ENCODE data around the gene PLCB1. TPM values are rescaled to one million over a fixed set of nuclear protein-coding genes. Genes with fewer than 3 reads are reported as not detected.

Gene PLCB1
- polyA plus RNA-seq, 3 donors from 2014 or later: 11.0 to 20.4 (median 12.6) TPM

DNA sequence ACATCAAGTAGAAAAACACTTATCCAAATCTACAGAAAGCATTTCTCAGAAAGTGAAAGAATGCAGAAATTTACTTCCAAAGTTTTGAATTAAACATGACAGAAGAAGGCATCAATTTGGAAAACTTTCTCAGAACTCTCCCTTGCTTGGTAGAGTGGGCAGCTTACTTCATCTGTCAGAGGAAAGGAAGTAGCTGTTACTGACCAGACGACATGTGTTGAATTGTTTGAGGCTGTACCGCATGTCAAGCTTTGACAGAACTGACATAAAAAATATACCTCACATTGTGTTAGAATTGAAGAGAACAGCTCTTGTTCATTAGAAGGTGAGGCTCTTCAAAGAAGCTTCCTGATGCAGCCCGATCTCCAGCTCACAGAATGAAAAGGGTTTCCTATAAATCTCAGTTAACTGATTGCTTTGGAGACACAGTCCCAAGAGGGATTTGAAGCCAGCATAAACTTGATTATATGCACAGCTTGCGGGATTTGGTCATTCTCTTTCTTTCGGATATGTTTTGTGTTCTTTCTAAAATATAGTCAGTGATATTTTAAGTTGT lies 190.7 kb downstream of the PLCB1 start:
- H3K27me3 Mint-ChIP-seq (ENCODE audit: low read depth in 3 of 3): peaks cover 0 to 2% (median 2%) of the 10 kb centered on the region in 3 donors
- no peak overlapping the region for H3K4me3 Mint-ChIP-seq
- DNase-seq: no peak
- peak overlapping the region in 1 of 6 donors; percentile 7 for H3K27ac Mint-ChIP-seq
- no peaks in the 10 kb centered on the region for H3K36me3 Mint-ChIP-seq
- H3K4me1 Mint-ChIP-seq: peaks cover 13 to 28% of the 10 kb centered on the region in 2 donors
- H3K9me3 Mint-ChIP-seq: no peaks in the 10 kb centered on the region

DNA sequence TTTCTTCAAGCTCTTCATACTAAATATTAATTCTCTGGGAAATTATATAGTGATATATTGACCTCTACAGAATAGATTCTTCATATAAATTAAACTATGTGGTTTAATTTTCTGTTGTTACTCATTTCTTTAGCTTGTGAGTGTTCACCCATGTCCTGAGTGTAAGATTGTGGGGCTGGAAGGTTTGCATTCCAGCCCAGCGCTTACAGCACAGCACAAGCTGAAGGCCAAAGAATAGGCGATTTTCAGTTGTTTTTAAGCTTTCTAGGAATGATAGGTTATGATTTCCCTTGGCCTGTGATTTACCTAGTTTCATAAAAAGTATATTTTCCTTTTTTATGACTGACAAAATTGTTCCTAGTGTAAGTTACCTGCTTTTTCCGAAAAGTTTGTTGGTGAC lies 194.1 kb downstream of the PLCB1 start:
- DNase-seq: no peak
- Mint-ChIP-seq H3K27ac (no peak overlapping the region), H3K4me1 (peaks cover 25 to 40% of the 10 kb centered on the region in 2 donors), H3K27me3 (ENCODE audit: low read depth in 3 of 3) (no peaks in the 10 kb centered on the region), H3K36me3 (no peaks in the 10 kb centered on the region), H3K4me3 (no peak overlapping the region), H3K9me3 (no peaks in the 10 kb centered on the region)

DNA sequence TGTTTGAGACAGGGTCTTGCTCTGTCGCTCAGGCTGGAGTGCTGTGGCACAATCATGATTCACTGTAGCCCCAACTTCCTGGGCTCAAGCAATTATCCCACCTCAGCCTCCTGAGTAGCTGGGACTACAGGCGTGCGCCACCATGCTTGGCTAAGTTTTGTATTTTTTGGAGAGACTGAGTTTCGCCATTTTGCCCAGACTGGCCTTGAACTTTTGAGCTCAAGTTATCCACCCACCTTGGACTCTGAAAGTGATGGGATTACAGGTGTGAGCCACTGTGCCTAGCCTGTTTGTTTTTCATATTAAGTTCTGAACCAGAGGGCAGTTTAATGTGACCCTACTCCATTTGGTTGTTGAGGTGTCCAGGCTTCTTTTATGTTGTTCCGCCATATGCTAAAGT lies 194.8 kb downstream of the PLCB1 start:
- Mint-ChIP-seq H3K27ac (no peak overlapping the region), H3K4me1 (peaks cover 29 to 45% of the 10 kb centered on the region in 2 donors), H3K9me3 (no peaks in the 10 kb centered on the region), H3K4me3 (no peak overlapping the region), H3K27me3 (ENCODE audit: low read depth in 3 of 3) (no peaks in the 10 kb centered on the region), H3K36me3 (no peaks in the 10 kb centered on the region)
- no peak for DNase-seq

DNA sequence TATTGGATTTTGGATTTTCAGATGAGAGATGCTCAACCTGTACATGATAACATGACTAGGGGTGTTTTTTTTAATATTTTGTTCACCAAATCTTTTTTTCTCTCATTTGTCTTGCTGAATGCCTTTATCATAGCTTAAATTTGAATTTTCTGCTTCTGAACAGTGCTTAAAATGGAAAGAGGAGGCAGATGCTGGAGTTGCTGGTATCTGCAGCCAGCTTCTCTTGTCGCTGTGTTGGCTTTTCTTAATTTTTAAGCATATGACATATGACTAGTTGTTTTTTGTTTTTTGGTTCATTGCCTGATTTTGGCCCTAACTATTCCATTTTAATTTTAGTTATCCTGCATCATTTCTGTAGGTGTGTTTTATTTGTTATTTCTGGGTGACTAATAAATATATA lies 196.1 kb downstream of the PLCB1 start:
- Mint-ChIP-seq H3K4me1 (peaks cover 23 to 36% of the 10 kb centered on the region in 2 donors), H3K36me3 (no peaks in the 10 kb centered on the region), H3K9me3 (no peaks in the 10 kb centered on the region), H3K27ac (no peak overlapping the region), H3K27me3 (ENCODE audit: low read depth in 3 of 3) (no peaks in the 10 kb centered on the region), H3K4me3 (no peak overlapping the region)
- no peak for DNase-seq

DNA sequence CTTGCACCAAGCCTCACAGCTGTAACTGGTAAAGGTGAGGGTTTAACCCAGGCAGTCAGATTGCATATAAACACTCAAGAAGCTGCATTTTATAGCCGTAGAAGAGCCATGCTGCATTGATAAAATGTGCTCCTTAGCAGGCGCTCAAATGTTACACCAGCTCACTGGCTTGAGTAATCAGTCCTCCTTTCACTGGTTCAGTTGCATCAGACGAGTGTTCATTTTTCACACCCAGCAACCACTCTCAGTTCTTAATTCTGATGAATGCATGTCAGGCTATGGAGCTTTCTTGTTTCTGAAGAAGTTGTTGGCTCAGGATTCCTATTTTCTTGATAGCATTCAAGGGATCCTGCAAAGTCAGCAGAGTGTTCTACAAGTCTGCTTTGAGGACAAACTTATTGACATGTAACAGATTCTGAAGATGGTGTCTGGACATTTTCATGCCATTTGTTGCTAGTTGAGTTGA lies 198.3 kb downstream of the PLCB1 start:
- H3K27me3 Mint-ChIP-seq (ENCODE audit: low read depth in 3 of 3): no peaks in the 10 kb centered on the region
- DNase-seq: no peak
- H3K27ac Mint-ChIP-seq: no peak overlapping the region
- H3K36me3 Mint-ChIP-seq: no peaks in the 10 kb centered on the region
- H3K4me3 Mint-ChIP-seq: no peak overlapping the region
- H3K4me1 Mint-ChIP-seq: peaks cover 21 to 29% of the 10 kb centered on the region in 2 donors
- no peaks in the 10 kb centered on the region for H3K9me3 Mint-ChIP-seq

DNA sequence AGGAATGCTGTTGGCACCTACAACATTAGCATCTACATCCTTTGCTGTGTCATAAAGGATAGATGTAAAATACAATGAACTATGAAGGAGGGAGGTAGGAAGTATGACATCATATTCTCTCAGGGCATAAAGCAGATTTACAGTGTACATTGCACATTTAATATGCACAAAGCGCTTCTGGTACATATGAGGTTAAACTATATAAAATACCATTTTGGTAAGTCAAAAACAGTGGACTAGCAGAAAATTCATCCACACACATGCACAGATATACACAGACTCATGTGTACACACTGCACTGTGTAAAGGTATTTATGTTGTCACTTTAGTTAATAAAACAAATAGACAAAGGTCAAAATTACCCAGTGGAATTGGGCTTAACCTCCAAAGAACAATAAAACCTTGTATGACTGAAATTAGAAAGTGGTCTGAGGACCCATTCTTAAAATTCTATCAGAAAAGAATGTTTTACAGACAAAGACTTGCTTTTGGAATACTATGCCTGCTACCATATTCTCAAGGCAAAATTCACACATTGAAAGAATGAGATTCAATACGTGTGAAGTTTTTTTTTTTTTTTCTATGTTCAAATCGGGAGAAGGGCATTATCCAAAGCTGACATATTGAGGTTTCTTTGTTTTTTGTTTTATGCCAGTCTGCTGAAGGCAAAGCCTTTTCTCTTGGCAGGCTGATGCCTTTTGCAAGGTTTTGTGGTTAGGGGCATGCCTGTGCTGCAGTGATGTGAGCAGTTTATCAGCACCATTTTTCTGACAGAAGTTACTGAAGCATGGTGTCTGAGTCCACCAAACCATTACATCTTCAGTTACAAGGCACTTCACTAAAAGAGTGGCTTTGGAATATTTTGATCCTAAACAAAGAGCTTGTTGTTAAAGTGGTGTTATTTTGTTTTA lies 199.0 kb downstream of the PLCB1 start:
- no peak overlapping the region for H3K27ac Mint-ChIP-seq

DNA sequence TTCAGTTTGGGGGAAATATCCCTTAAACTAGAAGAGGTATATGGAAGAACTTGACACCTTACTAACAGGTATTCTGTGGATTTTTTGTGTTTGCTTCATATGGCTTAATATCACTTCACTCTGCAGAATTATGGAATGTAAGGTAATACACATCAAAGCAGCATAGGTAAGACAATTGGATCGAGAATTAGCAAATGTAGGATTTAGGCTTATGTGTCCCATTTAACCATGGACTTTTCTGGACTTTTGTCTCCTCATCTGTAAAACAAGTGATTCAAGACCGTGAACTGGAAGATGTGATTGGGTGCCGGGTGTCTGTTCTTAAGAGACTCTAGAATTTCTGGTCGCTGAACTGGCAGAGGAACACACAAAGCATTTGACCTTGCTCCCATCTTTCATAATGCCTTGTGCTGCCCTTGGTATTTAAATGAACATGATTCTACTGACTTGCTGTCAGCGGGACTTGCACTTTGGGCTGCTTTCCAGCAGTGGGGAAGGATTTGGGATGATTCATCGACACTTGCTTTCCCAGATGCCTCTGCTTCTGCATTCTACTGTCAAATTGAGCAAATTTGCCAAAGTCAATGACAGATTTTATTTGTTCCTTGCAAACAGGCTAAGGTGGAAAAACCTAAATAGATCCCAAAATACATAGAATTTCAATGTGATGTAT lies 199.8 kb downstream of the PLCB1 start:
- DNase-seq: no peak
- H3K27me3 Mint-ChIP-seq (ENCODE audit: low read depth in 3 of 3): no peaks in the 10 kb centered on the region
- H3K4me1 Mint-ChIP-seq: peaks cover 21 to 34% of the 10 kb centered on the region in 2 donors
- no peaks in the 10 kb centered on the region for H3K9me3 Mint-ChIP-seq
- H3K36me3 Mint-ChIP-seq: no peaks in the 10 kb centered on the region
- H3K27ac Mint-ChIP-seq: no peak overlapping the region
- no peak overlapping the region for H3K4me3 Mint-ChIP-seq

More for the DNA sequence above, 199.0 kb downstream of the PLCB1 start:
- DNase-seq: no peak
- no peaks in the 10 kb centered on the region for H3K9me3 Mint-ChIP-seq
- no peak overlapping the region for H3K4me3 Mint-ChIP-seq
- H3K4me1 Mint-ChIP-seq: peaks cover 21 to 34% of the 10 kb centered on the region in 2 donors
- no peaks in the 10 kb centered on the region for H3K27me3 Mint-ChIP-seq (ENCODE audit: low read depth in 3 of 3)
- H3K36me3 Mint-ChIP-seq: no peaks in the 10 kb centered on the region

DNA sequence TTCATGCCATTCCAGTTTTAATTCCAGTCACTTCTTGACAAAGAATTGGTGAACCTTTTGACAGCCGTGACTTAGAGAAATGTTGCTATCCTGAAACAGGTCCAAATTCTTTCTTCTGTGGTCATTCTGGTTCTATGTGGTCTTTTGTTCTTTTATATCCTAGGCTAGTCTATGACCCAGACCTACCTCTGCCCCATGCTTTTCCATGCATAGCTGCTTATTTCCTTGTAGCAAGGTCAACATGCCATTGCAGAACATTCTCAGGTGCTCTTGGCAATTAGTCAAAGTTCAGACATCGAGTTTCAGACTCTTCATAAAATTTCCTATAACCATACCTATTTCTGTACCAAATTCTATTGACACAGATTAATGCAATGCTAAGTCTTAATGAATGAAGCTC lies 202.6 kb downstream of the PLCB1 start:
- no peak overlapping the region for H3K27ac Mint-ChIP-seq
- no peak for DNase-seq
- no peaks in the 10 kb centered on the region for H3K36me3 Mint-ChIP-seq
- H3K4me3 Mint-ChIP-seq: no peak overlapping the region
- H3K9me3 Mint-ChIP-seq: no peaks in the 10 kb centered on the region
- H3K4me1 Mint-ChIP-seq: peaks cover 21 to 40% of the 10 kb centered on the region in 2 donors
- peaks cover 0 to 2% (median 0%) of the 10 kb centered on the region in 3 donors for H3K27me3 Mint-ChIP-seq (ENCODE audit: low read depth in 3 of 3)

DNA sequence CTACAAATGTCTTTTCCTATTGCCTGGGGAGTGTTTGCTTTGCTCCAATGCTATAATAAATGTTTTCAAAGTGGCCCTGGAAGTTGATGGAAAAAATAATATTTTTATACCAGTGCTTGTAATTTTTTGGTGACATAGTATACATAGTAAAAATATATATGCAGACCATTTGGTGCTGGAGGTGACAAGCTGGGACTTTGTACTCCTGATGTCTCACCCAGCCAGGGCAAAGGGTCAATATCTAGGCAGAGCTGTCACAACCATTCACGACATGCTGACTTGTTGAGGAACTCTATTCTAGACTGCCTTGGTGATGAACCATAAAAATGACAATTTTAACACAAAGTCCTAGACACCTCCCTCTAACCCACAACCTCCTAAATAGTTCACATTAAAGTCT lies 203.0 kb downstream of the PLCB1 start:
- Mint-ChIP-seq H3K9me3 (no peaks in the 10 kb centered on the region), H3K27me3 (ENCODE audit: low read depth in 3 of 3) (peaks cover 0 to 2% (median 0%) of the 10 kb centered on the region in 3 donors), H3K27ac (no peak overlapping the region), H3K4me3 (no peak overlapping the region), H3K4me1 (peaks cover 17 to 36% of the 10 kb centered on the region in 2 donors), H3K36me3 (no peaks in the 10 kb centered on the region)
- no peak for DNase-seq

DNA sequence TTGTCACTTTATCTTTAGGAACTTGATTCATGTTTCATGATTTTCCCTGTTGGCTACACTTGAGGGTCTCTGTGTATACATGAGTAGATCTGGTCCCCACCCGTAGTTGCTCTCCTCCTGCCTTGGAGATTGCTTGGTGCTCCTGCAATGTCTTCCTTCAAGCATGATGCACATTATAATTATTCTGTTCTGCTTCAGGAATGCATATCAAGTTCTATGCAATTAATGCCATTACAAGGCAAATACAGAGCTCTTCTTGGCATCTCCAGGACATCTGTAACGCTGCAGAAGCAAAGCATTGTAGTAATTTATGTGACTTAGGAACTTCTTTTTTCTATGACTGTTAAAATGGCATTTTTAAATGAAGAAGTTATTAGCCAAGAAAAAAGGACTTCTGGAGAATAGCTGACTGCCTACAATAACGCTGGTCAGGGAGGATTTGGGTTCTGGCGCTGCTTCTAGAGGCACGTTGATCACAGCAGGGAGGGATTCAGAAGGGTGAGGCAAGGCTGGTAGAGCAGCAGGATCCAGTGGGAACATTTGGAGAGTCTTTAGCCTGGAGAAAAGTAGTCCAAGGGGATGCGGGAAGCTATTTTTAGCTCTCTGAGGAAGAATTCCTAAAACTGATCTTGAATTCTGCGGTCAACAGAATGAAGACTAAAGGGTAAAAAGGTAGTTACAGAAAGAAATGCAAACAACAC lies 203.6 kb downstream of the PLCB1 start:
- Mint-ChIP-seq H3K4me1 (peaks cover 15 to 31% of the 10 kb centered on the region in 2 donors), H3K27ac (no peak overlapping the region), H3K9me3 (no peaks in the 10 kb centered on the region), H3K36me3 (peaks cover 0 to under 1% (median 0%) of the 10 kb centered on the region in 3 donors), H3K4me3 (no peak overlapping the region), H3K27me3 (ENCODE audit: low read depth in 3 of 3) (peaks cover 0 to 2% (median 0%) of the 10 kb centered on the region in 3 donors)
- DNase-seq: no peak

DNA sequence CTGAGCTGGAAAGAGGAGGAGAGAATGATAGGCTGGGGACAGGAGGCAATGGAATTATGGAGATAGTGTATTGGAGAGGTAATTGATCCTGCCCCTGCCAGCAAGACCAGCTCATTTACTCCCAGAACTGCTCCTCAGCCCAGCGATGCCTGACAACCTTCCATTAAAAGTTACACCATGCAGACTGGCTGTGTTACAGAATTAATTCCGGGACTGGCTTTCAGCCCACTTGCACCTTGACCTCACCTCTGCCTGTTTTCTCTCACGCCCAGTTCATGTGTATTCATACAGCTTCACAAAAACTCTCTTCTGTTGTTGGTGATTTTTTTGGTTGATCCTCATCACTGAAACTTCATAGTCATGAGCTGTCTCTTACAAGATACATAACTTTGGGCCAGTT lies 207.3 kb downstream of the PLCB1 start:
- Mint-ChIP-seq H3K36me3 (peaks cover 0 to 10% (median 0%) of the 10 kb centered on the region in 3 donors), H3K9me3 (no peaks in the 10 kb centered on the region), H3K4me3 (no peak overlapping the region), H3K27me3 (ENCODE audit: low read depth in 3 of 3) (peaks cover 0 to 3% (median 0%) of the 10 kb centered on the region in 3 donors), H3K27ac (no peak overlapping the region), H3K4me1 (peaks cover 8 to 31% of the 10 kb centered on the region in 2 donors)
- DNase-seq: no peak

DNA sequence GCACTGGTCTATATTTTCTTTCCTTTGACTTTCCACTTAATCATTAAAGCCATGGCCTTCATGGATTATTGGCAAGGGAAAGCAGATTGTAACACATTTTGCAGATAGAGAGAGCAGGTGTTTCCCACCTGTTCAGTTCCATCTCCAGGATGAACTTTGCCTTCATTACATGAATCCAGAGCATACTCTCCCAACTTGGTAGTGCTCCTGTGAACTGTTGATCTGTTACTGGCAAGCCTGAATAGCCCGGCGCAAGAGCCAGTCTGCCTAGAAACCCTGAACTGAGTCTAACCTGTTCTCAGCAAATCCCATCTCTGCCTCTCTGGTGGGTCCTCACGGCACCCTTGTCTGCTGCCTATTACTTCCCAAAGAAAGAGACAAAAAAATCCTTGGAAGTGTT lies 210.3 kb downstream of the PLCB1 start:
- peaks cover 0 to 10% (median 0%) of the 10 kb centered on the region in 3 donors for H3K36me3 Mint-ChIP-seq
- H3K27ac Mint-ChIP-seq: no peak overlapping the region
- DNase-seq: no peak
- no peaks in the 10 kb centered on the region for H3K9me3 Mint-ChIP-seq
- peaks cover 14 to 54% of the 10 kb centered on the region in 2 donors for H3K4me1 Mint-ChIP-seq
- peaks cover 0 to 3% (median 0%) of the 10 kb centered on the region in 3 donors for H3K27me3 Mint-ChIP-seq (ENCODE audit: low read depth in 3 of 3)
- no peak overlapping the region for H3K4me3 Mint-ChIP-seq

DNA sequence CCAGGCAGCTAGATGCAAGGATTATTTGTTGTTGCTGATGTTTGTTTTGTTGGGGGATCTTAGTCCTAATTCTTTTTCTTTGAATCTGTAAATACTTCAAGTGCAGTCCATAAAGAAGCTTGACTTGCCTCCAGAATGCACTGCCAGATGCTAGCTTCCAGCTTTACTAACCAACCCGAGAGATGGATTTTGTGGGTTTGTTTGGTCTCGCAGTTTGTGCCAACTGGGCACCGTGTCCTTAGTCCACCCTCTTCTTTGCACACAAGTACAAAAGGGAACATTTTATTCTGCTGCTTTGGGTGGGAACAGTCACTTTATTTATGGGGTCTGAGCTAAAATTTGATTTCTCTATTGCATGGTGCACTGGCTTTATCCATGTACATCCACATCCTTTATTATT lies 212.0 kb downstream of the PLCB1 start:
- no peaks in the 10 kb centered on the region for H3K9me3 Mint-ChIP-seq
- peaks cover 0 to 1% (median 0%) of the 10 kb centered on the region in 3 donors for H3K27me3 Mint-ChIP-seq (ENCODE audit: low read depth in 3 of 3)
- peaks cover 25 to 68% of the 10 kb centered on the region in 2 donors for H3K4me1 Mint-ChIP-seq
- H3K27ac Mint-ChIP-seq: no peak overlapping the region
- no peak overlapping the region for H3K4me3 Mint-ChIP-seq
- DNase-seq: no peak
- peaks cover 0 to 10% (median 0%) of the 10 kb centered on the region in 3 donors for H3K36me3 Mint-ChIP-seq
